ENCODE results near the gene CCNT1.

DNA sequence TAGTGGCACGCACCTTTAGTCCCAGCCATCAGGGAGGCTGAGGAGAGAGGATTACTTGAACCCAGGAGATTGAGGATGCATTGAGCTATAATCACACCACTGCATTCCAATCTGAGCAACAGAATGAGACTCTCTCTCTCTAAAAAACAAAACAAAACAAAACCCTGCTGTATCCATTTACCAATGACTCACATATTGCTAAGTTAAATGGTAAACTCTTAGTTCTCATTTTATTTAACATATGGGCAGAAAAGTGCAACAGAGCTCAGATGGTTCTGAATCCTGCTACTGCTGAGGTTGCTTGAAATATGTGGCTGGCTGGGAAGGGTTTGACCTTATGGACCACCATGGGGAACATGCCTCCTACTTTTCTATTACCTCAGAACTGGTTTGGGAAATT, 33.7 kb upstream of the CCNT1 start:
- TF ChIP-seq, protein P1, sequence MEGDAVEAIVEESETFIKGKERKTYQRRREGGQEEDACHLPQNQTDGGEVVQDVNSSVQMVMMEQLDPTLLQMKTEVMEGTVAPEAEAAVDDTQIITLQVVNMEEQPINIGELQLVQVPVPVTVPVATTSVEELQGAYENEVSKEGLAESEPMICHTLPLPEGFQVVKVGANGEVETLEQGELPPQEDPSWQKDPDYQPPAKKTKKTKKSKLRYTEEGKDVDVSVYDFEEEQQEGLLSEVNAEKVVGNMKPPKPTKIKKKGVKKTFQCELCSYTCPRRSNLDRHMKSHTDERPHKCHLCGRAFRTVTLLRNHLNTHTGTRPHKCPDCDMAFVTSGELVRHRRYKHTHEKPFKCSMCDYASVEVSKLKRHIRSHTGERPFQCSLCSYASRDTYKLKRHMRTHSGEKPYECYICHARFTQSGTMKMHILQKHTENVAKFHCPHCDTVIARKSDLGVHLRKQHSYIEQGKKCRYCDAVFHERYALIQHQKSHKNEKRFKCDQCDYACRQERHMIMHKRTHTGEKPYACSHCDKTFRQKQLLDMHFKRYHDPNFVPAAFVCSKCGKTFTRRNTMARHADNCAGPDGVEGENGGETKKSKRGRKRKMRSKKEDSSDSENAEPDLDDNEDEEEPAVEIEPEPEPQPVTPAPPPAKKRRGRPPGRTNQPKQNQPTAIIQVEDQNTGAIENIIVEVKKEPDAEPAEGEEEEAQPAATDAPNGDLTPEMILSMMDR (IDR thresholded peaks at IDR 0.05 in 8 of 11, conservative IDR thresholded peaks at IDR 0.05 in 3 of 11), result no peak
- TF ChIP-seq POLR2A (IDR thresholded peaks at IDR 0.05) (no peak), POLR2AphosphoS5 (IDR thresholded peaks at IDR 0.05) (no peak)

Data from spleen (tissue), 7 donors.